GM19099 (cell line): Measurements from ENCODE around the gene ING3.

Source experiments
- POLR2A ChIP-seq: IDR thresholded peaks from 3 replicates; pipeline ENCODE4 v1.6.1; 2011; ENCODE audit warnings: low read depth; ENCODE audit not compliant: insufficient read length; ENCODE audit errors: extremely low read depth

The ING3 gene

GRCh38 chr7:120991581-120991980 is 41.0 kb downstream of the ING3 start:
- TF ChIP-seq POLR2A, result no peak

GRCh38 chr7:120992272-120992964 is 41.8 kb downstream of the ING3 start:
- no peak for TF ChIP-seq POLR2A

GRCh38 chr7:120992965-120993494 is 42.5 kb downstream of the ING3 start:
- no peak for TF ChIP-seq POLR2A

- TF ChIP-seq POLR2A, result no peak
Measured at GRCh38 chr7:120993553-120994191, 43.1 kb downstream of the ING3 start.

- TF ChIP-seq POLR2A, result no peak
Measured at GRCh38 chr7:120994512-120995410, 44.2 kb downstream of the ING3 start.

- TF ChIP-seq POLR2A, result no peak
Measured at GRCh38 chr7:120995654-120996053, 45.1 kb downstream of the ING3 start.

GRCh38 chr7:120996333-120996987 is 45.9 kb downstream of the ING3 start:
- no peak for TF ChIP-seq POLR2A

- no peak for TF ChIP-seq POLR2A
Measured at GRCh38 chr7:120996988-120997345, 46.4 kb downstream of the ING3 start.

GRCh38 chr7:120997882-120998474 is 47.4 kb downstream of the ING3 start:
- no peak for TF ChIP-seq POLR2A

- TF ChIP-seq POLR2A, result no peak
Measured at GRCh38 chr7:120998520-120998919, 47.9 kb downstream of the ING3 start.

GRCh38 chr7:120998996-120999565 is 48.5 kb downstream of the ING3 start:
- TF ChIP-seq POLR2A, result no peak

- TF ChIP-seq POLR2A, result no peak
Measured at GRCh38 chr7:121000081-121000983, 49.8 kb downstream of the ING3 start.

GRCh38 chr7:121001234-121001906 is 50.8 kb downstream of the ING3 start:
- no peak for TF ChIP-seq POLR2A
